Activated CD4-positive, CD25-positive, alpha-beta regulatory T cell treated with anti-CD3 and anti-CD28 coated beads, Interleukin-2, amount 50 U/mL, for 16 hours (primary cell): Measurements from ENCODE around the gene PARVG.

Experiments used
- DNase-seq: peaks from one replicate; pipeline ENCODE4 v3.0.0-alpha.2; 2020; ENCODE audit warnings: low read depth, low spot score

PARVG gene

GRCh38 chr22:44179989-44180705 is 578 bp upstream of the PARVG start:
- DNase-seq: no peak

- peak; percentile 21 for DNase-seq
Measured at GRCh38 chr22:44181033-44181911, 547 bp downstream of the PARVG start.

DNA sequence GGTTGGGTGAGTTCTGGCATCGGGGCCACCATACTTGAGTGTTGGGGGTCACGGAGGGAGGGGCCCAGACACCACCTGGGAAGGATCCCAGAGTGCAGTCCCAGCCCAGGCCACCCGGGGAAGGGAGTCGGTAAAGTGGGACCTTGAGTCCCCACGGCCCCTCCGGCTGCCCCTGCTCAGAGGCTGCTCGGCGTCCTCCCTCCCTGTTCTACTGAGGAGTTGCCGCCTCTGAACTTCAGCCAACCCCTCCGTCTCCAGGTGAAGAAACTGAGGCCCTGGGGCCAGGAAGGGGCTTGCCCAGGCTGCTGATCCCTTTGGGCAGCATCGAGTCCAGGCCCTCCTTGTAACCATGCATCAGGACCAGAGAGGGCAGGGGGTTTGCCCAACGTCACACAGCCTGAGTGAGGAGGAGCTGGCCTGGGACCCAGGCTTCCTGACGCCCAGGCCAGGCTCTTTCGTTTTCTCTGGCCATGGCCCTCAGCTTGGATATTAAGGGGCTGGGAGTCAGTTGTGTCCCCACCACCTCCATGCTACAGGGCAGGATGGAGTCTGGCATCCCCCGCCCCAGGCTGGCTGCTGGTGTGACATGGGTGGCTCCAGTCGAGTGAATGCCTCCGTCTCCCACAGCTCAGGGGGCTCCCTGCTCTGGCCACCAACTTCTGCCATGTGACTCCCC is 1.3 kb downstream of the PARVG start:
- no peak for DNase-seq

DNA sequence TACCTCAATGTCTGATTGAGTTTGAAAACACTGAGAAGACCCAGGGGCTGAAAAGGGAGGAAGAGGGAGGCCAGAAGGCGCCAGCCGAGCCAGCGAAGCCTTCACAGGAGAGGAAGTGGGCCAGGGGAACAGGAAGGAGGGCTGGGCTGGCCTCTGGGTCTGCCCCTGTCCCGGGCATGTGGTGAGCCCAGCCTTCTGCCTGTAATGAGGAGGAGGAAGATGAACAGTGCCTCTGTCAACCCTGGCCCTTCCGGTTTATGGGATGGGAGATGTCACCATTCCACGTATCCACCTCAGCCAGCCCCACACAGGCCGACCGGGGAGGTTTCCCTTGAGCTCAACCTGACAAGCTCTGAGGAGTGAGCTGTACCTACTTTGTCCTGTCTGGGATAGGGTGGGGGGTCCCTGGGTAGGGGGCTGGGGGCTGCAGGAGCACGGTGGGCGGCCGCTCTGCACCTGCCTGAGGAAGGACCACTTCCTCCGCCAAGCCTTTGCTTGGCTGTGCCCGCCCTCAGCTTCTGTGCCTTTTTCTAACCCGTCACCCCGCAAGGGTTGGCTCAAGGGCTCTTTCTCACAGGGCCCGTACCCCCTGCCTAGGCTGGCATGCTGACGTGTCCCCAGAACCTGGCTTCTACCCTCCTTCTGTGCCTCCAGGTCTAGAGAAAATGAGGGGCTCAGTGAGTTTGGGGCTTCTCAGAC is 2.0 kb downstream of the PARVG start:
- no peak for DNase-seq

DNA sequence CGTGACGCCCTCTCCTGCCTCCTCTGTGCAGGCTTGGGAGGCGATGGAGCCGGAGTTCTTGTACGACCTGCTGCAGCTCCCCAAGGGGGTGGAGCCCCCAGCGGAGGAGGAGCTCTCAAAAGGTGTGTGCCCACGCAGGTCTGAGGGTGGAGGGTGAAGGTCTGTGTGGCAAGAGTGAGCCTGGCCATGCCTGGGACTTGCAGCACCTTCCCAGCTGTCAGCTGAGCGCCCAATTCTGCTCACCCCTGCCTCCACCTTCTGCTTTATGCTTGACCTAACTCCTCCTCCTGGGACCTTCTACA is 2.5 kb downstream of the PARVG start:
- DNase-seq: no peak

DNA sequence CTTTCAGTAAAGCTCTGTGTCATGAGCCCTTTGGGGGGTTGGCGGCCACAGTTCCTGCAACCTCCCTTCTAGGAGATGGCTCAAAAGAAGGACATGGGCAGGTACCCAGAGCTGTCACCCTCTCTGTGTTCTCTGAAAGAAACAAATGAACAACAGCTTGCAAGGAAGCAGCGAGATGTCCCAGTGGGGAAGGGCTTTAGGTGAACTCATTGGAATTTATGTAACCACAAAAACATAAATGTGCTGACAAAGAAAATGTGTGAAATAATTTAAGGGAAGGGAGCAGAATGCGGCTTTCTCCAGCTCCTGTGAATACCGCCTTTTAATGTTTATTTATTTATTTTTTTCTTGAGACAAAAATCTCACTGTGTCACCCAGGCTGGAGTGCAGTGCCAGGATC is 3.3 kb downstream of the PARVG start:
- no peak for DNase-seq

GRCh38 chr22:44185237-44186120 is 4.8 kb downstream of the PARVG start:
- no peak for DNase-seq

- DNase-seq: no peak
Measured at GRCh38 chr22:44186121-44186510, 5.4 kb downstream of the PARVG start.

- no peak for DNase-seq
Measured at GRCh38 chr22:44186737-44187136, 6.0 kb downstream of the PARVG start.

DNA sequence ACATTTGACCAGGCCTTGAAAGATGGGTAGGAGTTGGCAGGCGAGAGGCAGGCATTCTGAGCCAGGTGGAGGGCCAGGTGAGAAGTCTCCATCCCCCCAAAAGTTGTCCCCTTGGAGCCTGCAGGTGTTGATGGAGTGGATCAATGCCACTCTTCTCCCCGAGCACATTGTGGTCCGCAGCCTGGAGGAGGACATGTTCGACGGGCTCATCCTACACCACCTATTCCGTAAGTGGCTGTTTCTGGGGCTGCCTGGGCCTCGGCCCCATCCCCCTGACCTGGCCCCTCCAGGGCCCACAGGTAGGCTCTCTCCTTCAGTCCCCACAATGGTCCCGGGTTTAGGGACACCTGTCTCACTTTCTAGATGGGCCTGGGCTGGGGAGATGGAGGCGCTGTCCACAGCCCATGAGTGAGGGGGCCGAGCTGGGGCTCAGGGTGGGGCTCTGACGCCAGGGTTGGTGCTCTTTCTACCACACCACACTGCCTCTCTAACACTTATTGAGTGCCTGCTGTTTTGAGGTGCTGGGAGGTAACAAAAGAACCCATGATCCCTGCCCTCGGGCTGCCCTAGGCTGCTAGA is 7.0 kb downstream of the PARVG start:
- DNase-seq: no peak

DNA sequence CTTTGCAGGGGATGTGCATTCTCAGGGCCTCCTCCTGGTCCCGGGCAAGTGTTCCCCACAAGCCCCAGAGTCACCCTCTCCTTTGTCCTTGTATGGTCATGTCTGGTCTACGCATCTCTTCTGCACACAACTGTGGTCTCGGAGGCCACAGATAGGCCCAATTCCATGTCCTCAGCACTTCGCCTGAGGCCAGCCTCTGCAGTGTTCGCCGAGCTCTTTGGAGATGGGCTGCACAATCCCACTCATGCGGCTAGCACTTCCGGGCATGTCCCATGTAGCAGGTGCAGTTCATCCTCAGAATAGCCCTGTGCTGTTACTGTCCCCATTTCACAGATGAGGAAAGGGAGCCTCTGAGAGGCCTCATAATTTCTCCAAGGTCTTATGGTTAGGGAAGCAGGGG is 7.6 kb downstream of the PARVG start:
- no peak for DNase-seq

DNA sequence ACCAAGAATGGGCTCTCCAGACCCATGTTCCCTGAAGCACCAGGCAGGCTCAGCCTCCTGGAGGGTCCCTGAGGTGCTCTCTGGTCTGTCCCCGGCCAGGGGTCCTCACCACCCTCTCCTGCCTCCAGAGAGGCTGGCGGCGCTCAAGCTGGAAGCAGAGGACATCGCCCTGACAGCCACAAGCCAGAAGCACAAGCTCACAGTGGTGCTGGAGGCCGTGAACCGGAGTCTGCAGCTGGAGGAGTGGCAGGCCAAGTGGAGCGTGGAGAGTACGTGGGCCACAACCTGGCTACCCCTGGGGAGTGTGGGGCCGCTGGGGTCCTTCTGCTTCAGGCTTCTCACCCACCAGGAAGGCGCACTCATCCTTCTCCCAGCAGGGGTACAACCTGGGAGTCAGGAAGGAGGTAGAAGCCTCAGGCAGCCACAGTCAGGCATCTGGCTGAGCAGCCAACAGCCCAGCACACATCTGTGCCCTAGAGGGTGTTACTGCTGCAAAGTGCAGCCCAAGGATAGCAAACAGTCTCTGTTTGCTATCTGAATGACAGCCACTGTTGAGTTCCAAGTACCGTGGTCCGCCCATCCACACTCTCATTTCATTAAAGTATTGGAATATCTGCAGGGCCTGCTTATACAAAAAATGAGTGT is 8.4 kb downstream of the PARVG start:
- DNase-seq: no peak

GRCh38 chr22:44190381-44190976 is 9.8 kb downstream of the PARVG start:
- DNase-seq: no peak

GRCh38 chr22:44191036-44191454 is 10.3 kb downstream of the PARVG start:
- DNase-seq: no peak

DNA sequence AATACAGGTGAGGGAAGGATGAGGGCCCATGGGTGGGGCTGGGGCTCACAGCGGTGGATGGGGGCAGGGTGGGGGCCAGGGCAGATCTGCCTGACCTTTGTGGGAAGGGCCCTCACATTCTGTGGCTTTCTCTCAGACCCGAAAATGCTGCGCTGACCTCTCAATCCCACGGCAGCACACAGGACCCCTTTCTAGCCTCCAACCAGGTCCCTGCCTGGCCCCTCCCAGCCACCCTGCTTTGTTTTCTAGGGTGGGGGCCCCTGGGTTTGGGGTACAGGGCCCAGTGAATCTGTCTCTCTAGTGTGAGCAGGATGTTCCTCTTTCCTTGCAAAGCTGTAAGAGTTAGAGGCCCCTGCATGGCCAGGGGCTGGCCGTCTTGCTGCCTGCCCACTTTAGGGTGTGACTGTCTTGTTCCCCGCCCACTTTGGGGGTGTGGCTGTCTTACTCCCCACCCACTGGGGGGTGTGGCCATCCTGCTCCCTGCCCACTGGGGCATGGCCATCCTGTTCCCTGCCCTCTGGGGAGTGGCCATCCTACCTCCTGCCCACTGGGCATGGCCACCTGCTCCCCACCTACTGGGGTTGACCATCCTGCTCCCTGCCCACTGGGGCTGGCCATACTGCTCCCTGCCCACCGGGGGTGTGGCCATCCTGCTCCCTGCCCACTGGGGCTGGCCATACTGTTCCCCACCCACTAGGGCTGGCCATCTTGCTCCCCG is 11.5 kb downstream of the PARVG start:
- no peak for DNase-seq

DNA sequence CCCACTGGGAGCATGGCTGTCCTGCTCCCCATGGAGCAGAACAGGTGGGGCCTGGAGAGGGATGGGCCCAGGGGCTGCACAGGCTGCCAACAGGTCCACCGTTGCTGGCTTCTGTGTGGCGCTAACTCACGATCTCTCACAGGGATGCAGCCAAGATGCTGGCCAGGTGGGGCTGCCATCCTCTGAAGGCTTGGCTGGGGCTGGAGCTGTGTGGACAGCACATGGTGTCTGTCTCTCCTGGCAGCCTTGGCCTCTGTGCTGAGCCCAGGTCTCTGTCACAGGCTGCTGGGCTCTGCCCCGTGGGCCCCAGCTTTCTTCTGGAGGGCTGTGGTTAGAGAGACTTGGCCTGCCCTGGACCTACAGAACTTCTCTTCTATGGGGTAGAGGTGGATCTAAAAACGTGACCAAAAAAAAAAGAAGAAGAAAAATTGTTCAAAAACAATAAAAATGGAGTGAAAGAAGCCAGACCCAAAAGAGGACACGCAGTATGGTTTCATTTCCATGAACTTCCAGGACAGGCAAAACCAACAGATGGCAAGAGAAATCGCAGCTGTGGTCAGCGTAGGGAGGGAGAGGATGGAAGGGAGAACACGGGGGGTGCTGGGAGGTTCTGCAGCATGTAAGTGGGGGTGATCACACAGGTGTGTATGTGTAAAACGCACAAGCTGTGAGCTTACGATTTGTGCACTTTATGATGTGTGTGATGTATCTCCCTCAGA is 12.2 kb downstream of the PARVG start:
- DNase-seq: no peak

DNA sequence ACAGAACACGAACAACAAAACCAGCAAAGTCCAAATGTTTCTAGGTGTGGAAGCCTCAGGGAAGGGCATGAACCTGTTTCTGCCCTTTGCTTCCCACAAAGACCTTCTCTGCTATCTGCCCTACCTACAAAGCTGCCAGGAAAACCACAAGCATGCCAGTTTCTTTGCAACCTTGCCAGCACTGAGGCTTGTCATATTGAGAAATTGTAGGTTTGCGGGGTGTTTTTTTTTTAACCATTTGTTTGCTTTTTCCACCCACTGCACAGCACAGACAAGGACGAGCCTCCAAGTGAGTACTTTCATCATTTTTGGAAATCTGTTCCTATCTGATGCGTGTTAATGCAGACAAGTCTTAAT is 12.8 kb downstream of the PARVG start:
- DNase-seq: no peak

- DNase-seq: no peak
Measured at GRCh38 chr22:44194569-44194968, 13.8 kb downstream of the PARVG start.
